Panc1 (cell line): Measurements from ENCODE around the gene ZNF528. TPM values are rescaled to one million over a fixed set of nuclear protein-coding genes. Genes with fewer than 3 reads are reported as not detected.

Source experiments
- ATAC-seq: fragments of 200-7000 bp; cut with Tn5 transposase; 2 replicates; pipeline ENCODE4 v1.9.1; 2020; ENCODE audit warnings: mild to moderate bottlenecking, moderate library complexity
- BruUV-seq: library from RNA; stranded (reverse); fragments of 400-500 nt; replicated peaks from 2 replicates; lab custom pipeline; 2021; lab: Mats Ljungman, UMichigan
- CTCF ChIA-PET: fragments of 300-600 bp; sonication (Branson Sonifier 250); formaldehyde crosslinking; loops from one replicate; lab custom pipeline; 2022; ENCODE audit warnings: antibody characterized with exemption; lab: Charles Lee
- POLR2A ChIA-PET: fragments of 300-600 bp; sonication (Branson Sonifier 250); formaldehyde crosslinking; loops from one replicate; lab custom pipeline; 2022; ENCODE audit warnings: antibody characterized with exemption; lab: Charles Lee
- DNase-seq: peaks from one replicate; pipeline ENCODE4 v3.0.0-alpha.2; 2010; ENCODE audit warnings: low read depth, low spot score
- H3K27ac ChIP-seq: 2 replicates; pipeline ENCODE4 v1.5.1; 2011; ENCODE audit warnings: mild to moderate bottlenecking, low read length, inconsistent platforms
- H3K27me3 ChIP-seq: fragments of 200-500 bp; sonication (Bioruptor generic); 2 replicates; pipeline ENCODE4 v1.6.0; 2014; ENCODE audit warnings: low read length, inconsistent platforms; ENCODE audit not compliant: control insufficient read depth, insufficient read depth
- H3K36me3 ChIP-seq: fragments of 200-500 bp; sonication (Bioruptor generic); 2 replicates; pipeline ENCODE4 v1.5.1; 2014; ENCODE audit warnings: inconsistent platforms, mild to moderate bottlenecking, low read length, moderate library complexity; ENCODE audit not compliant: control insufficient read depth, insufficient read depth
- H3K4me1 ChIP-seq: 2 replicates; pipeline ENCODE4 v1.5.1; 2011; ENCODE audit warnings: inconsistent platforms, mild to moderate bottlenecking, low read length, moderate library complexity; ENCODE audit not compliant: control insufficient read depth, insufficient read depth
- H3K4me3 ChIP-seq, 2 experiments: 2 replicates each; pipeline ENCODE4 v1.5.1; 2011 to 2012; ENCODE audit warnings: low read depth in 2 of 2, low read length in 2 of 2, mild to moderate bottlenecking in 2 of 2, inconsistent platforms in 1 of 2, moderate library complexity in 1 of 2
- H3K9me3 ChIP-seq: fragments of 200-500 bp; sonication (Bioruptor generic); 2 replicates; pipeline ENCODE4 v1.5.1; 2014; ENCODE audit warnings: low read depth, mild to moderate bottlenecking, inconsistent platforms, low read length, moderate library complexity; ENCODE audit not compliant: control insufficient read depth, insufficient read depth
- POLR2AphosphoS5 ChIP-seq: IDR thresholded peaks from 2 replicates; pipeline ENCODE4 v1.6.1; 2012; ENCODE audit warnings: mild to moderate bottlenecking, low read depth, low read length, moderate library complexity
- SIN3A ChIP-seq: IDR thresholded peaks from 2 replicates; pipeline ENCODE4 v1.6.1; 2012; ENCODE audit warnings: low read depth, mild to moderate bottlenecking, low read length, moderate library complexity, borderline replicate concordance; ENCODE audit not compliant: insufficient read depth
- TCF7L2 ChIP-seq: IDR thresholded peaks from 2 replicates; pipeline ENCODE4 v1.6.1; 2011; ENCODE audit warnings: mild to moderate bottlenecking, low read depth, low read length, inconsistent platforms
- in situ Hi-C: cut with HindIII; loops from 2 replicates; pipeline ENCODE4 v1.10.0; 2016; ENCODE audit warnings: low sequenced_read_pairs, low pct_unique_long_range_greater_than_20kb
- intact Hi-C: fragments of 100-400 bp; cut with micrococcal nuclease; formaldehyde crosslinking; loops from one replicate; pipeline ENCODE4 v1.10.0; 2022; ENCODE audit not compliant: unreplicated experiment
- total RNA-seq: library from RNA; stranded (reverse); gene quantifications from one replicate; pipeline ENCODE4 v1.2.1, GENCODE V29; 2021; ENCODE audit not compliant: unreplicated experiment
- TF ChIP-seq, protein P1 (sequence below): fragments of 450-650 bp; IDR thresholded peaks from 2 replicates; pipeline ENCODE4 v1.5.1; 2017; ENCODE audit warnings: mild to moderate bottlenecking
- TF ChIP-seq, protein P2 (sequence below), 2 experiments: IDR thresholded peaks; 2 replicates each; pipeline ENCODE4 v1.6.1; 2011 to 2012; ENCODE audit warnings: low read depth in 2 of 2, control low read depth in 1 of 2, low read length in 1 of 2, mild to moderate bottlenecking in 1 of 2, moderate library complexity in 1 of 2; ENCODE audit not compliant: insufficient read depth in 1 of 2

ZNF528 gene
- total RNA-seq, 1 experiment from 2014 or later, result 9.3 TPM

DNA sequence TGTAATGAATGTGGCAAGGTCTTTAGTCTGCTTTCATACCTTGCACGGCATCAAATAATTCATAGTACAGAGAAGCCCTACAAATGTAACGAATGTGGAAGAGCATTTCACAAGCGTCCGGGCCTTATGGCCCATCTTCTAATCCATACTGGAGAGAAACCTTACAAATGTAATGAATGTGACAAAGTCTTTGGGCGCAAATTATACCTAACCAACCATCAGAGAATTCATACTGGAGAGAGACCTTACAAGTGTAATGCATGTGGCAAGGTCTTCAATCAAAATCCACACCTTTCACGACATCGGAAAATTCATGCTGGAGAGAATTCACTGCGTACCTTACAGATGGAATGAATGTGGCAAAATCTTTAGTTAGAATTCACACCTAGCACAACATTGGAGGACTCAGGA lies 31.2 kb upstream of the ZNF528 start:
- ChIA-PET POLR2A (no interaction called here), CTCF (no interaction called here)
- no peaks in the 10 kb centered on the region for H3K4me1 ChIP-seq
- in situ Hi-C loops (no loop called here), intact Hi-C loops (no loop called here)
- no peaks in the 10 kb centered on the region for H3K36me3 ChIP-seq
- H3K27me3 ChIP-seq, result no peaks in the 10 kb centered on the region
- H3K4me3 ChIP-seq, result no peak overlapping the region
- DNase-seq (no peak), ATAC-seq (no peak)
- peaks cover 15% of the 10 kb centered on the region; the same call in 1 of the 2 replicates for H3K9me3 ChIP-seq
- H3K27ac ChIP-seq, result no peak overlapping the region
- BruUV-seq, result no TSS peak
- no peak for TF ChIP-seq POLR2AphosphoS5
- TF ChIP-seq, protein P1, sequence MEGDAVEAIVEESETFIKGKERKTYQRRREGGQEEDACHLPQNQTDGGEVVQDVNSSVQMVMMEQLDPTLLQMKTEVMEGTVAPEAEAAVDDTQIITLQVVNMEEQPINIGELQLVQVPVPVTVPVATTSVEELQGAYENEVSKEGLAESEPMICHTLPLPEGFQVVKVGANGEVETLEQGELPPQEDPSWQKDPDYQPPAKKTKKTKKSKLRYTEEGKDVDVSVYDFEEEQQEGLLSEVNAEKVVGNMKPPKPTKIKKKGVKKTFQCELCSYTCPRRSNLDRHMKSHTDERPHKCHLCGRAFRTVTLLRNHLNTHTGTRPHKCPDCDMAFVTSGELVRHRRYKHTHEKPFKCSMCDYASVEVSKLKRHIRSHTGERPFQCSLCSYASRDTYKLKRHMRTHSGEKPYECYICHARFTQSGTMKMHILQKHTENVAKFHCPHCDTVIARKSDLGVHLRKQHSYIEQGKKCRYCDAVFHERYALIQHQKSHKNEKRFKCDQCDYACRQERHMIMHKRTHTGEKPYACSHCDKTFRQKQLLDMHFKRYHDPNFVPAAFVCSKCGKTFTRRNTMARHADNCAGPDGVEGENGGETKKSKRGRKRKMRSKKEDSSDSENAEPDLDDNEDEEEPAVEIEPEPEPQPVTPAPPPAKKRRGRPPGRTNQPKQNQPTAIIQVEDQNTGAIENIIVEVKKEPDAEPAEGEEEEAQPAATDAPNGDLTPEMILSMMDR, result no peak

- Histone ChIP-seq H3K27me3 (no peaks in the 10 kb centered on the region), H3K27ac (peak within 1 kb of the TSS; percentile 89), H3K4me1 (no peaks in the 10 kb centered on the region), H3K4me3 (peak within 1 kb of the TSS; percentile 73 to 91), H3K36me3 (no peaks in the 10 kb centered on the region), H3K9me3 (peaks cover 13% of the 10 kb centered on the region; the same call in 1 of the 2 replicates)
- peak; percentile 66 for TF ChIP-seq POLR2AphosphoS5
- no peak for TF ChIP-seq SIN3A
- DNase-seq (peak; percentile 43), ATAC-seq (peak; percentile 99)
- ChIA-PET CTCF (interaction anchor here (0.6 kb wide), 1 partner anchor 22 kb away, joined by 3 read pairs; no protein-coding TSS in a partner anchor), POLR2A (interaction anchor here (0.5 kb wide), 1 partner anchor 129 kb away, joined by 6 read pairs; no protein-coding TSS in a partner anchor)
- TSS peak; percentile 93 for BruUV-seq
- in situ Hi-C loops (no loop called here), intact Hi-C loops (no loop called here)
These were observed 27.9 kb upstream of the ZNF528 start, which contains the start of gene ZNF880 for GRCh38 chr19:52369559-52370340. Gene ZNF880, plus strand, starts transcription at chr19:52369923. Its CDS starts 43 bp downstream, at chr19:52369966.

GRCh38 chr19:52370341-52370710 lies 27.3 kb upstream of the ZNF528 start:
- TF ChIP-seq, protein P2, sequence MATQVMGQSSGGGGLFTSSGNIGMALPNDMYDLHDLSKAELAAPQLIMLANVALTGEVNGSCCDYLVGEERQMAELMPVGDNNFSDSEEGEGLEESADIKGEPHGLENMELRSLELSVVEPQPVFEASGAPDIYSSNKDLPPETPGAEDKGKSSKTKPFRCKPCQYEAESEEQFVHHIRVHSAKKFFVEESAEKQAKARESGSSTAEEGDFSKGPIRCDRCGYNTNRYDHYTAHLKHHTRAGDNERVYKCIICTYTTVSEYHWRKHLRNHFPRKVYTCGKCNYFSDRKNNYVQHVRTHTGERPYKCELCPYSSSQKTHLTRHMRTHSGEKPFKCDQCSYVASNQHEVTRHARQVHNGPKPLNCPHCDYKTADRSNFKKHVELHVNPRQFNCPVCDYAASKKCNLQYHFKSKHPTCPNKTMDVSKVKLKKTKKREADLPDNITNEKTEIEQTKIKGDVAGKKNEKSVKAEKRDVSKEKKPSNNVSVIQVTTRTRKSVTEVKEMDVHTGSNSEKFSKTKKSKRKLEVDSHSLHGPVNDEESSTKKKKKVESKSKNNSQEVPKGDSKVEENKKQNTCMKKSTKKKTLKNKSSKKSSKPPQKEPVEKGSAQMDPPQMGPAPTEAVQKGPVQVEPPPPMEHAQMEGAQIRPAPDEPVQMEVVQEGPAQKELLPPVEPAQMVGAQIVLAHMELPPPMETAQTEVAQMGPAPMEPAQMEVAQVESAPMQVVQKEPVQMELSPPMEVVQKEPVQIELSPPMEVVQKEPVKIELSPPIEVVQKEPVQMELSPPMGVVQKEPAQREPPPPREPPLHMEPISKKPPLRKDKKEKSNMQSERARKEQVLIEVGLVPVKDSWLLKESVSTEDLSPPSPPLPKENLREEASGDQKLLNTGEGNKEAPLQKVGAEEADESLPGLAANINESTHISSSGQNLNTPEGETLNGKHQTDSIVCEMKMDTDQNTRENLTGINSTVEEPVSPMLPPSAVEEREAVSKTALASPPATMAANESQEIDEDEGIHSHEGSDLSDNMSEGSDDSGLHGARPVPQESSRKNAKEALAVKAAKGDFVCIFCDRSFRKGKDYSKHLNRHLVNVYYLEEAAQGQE (IDR thresholded peaks at IDR 0.05; ENCODE audit: insufficient read depth in 1 of 2, low read depth in 2 of 2, low read length in 1 of 2), result no peak
- TF ChIP-seq, protein P1, result no peak
- TF ChIP-seq SIN3A, result no peak
- TF ChIP-seq TCF7L2, result no peak
- TF ChIP-seq POLR2AphosphoS5, result no peak
- Histone ChIP-seq H3K27me3 (no peaks in the 10 kb centered on the region), H3K36me3 (no peaks in the 10 kb centered on the region), H3K4me1 (no peaks in the 10 kb centered on the region), H3K9me3 (peaks cover 9% of the 10 kb centered on the region; the same call in 1 of the 2 replicates), H3K27ac (peak overlapping the region; percentile 89), H3K4me3 (peak overlapping the region; percentile 73 to 91)
- CTCF ChIA-PET, result no interaction called here
- in situ Hi-C loops, result no loop called here
- ATAC-seq, result no peak
- DNase-seq, result no peak
- intact Hi-C loops, result no loop called here
- POLR2A ChIA-PET, result no interaction called here
- BruUV-seq, result no TSS peak
